GM23338 (cell line): ENCODE measurements around the gene FOXL2. TPM values are rescaled to one million over a fixed set of nuclear protein-coding genes. Genes with fewer than 3 reads are reported as not detected.
"Not testable (repeated sequence)": the region's sequence is repeated elsewhere in the genome, so short reads cannot be mapped to it uniquely, and the experiment has no call there.

Experiments
- ATAC-seq: fragments of 200-7000 bp; cut with Tn5 transposase; 3 replicates; pipeline ENCODE4 v1.9.1; 2020
- DNase-seq: peaks from one replicate; pipeline ENCODE4 v3.0.0-alpha.2; 2015; ENCODE audit warnings: low spot score
- H2AFZ ChIP-seq: fragments of 200-600 bp; sonication (generic); 2 replicates; pipeline ENCODE4 v1.8.0; 2016; ENCODE audit warnings: antibody characterized with exemption, mild to moderate bottlenecking, moderate library complexity
- H3F3A ChIP-seq: fragments of 200-600 bp; sonication (generic); replicated peaks from 2 replicates; pipeline ENCODE4 v1.8.0; 2017; ENCODE audit warnings: antibody characterized with exemption, mixed run types, low read depth
- H3K27ac ChIP-seq: fragments of 200-600 bp; sonication (generic); 2 replicates; pipeline ENCODE4 v1.6.1; 2016; ENCODE audit warnings: low read depth
- H3K27me3 ChIP-seq: fragments of 200-600 bp; sonication (generic); 2 replicates; pipeline ENCODE4 v1.8.0; 2016; ENCODE audit warnings: mild to moderate bottlenecking, mixed run types, moderate library complexity; ENCODE audit not compliant: insufficient read depth
- H3K36me3 ChIP-seq: fragments of 200-600 bp; sonication (generic); 2 replicates; pipeline ENCODE4 v1.8.0; 2016; ENCODE audit warnings: mild to moderate bottlenecking; ENCODE audit not compliant: insufficient read depth
- H3K4me1 ChIP-seq: fragments of 200-600 bp; sonication (generic); 2 replicates; pipeline ENCODE4 v1.8.0; 2016; ENCODE audit warnings: mild to moderate bottlenecking, moderate library complexity; ENCODE audit not compliant: insufficient read depth
- H3K4me2 ChIP-seq: fragments of 200-600 bp; sonication (generic); 2 replicates; pipeline ENCODE4 v1.7.1; 2017; ENCODE audit warnings: mixed run types
- H3K4me3 ChIP-seq: fragments of 200-600 bp; sonication (generic); 2 replicates; pipeline ENCODE4 v1.6.1; 2016; ENCODE audit warnings: mixed run types
- H3K79me2 ChIP-seq: fragments of 200-600 bp; sonication (generic); replicated peaks from 2 replicates; pipeline ENCODE4 v1.8.0; 2017; ENCODE audit warnings: mild to moderate bottlenecking; ENCODE audit not compliant: insufficient read depth
- H3K9me2 ChIP-seq: fragments of 200-600 bp; sonication (generic); 2 replicates; pipeline ENCODE4 v1.8.0; 2017; ENCODE audit not compliant: insufficient read depth
- H4K20me1 ChIP-seq: fragments of 200-600 bp; sonication (generic); replicated peaks from 2 replicates; pipeline ENCODE4 v1.8.0; 2017; ENCODE audit warnings: mild to moderate bottlenecking; ENCODE audit not compliant: insufficient read depth
- H3K27ac Mint-ChIP-seq: 2 replicates; pipeline ENCODE4 v1.8.0; 2020; ENCODE audit warnings: inconsistent platforms, mild to moderate bottlenecking, moderate library complexity, mixed read lengths
- H3K27me3 Mint-ChIP-seq: 3 replicates; pipeline ENCODE4 v1.8.0; 2022; ENCODE audit warnings: low read depth, mild to moderate bottlenecking, moderate library complexity, mixed read lengths, inconsistent platforms; ENCODE audit not compliant: insufficient read depth, poor library complexity
- H3K36me3 Mint-ChIP-seq: 3 replicates; pipeline ENCODE4 v1.8.0; 2021; ENCODE audit warnings: low read depth, mild to moderate bottlenecking, inconsistent platforms, moderate library complexity, mixed read lengths
- H3K4me1 Mint-ChIP-seq: 3 replicates; pipeline ENCODE4 v1.8.0; 2020; ENCODE audit warnings: mild to moderate bottlenecking, inconsistent platforms, mixed read lengths
- H3K4me3 Mint-ChIP-seq: 3 replicates; pipeline ENCODE4 v1.8.0; 2021; ENCODE audit warnings: moderate library complexity, mild to moderate bottlenecking, inconsistent platforms, mixed read lengths
- H3K9me3 Mint-ChIP-seq: 3 replicates; pipeline ENCODE4 v1.8.0; 2020; ENCODE audit warnings: moderate library complexity, mild to moderate bottlenecking, inconsistent platforms, mixed read lengths
- ETS1 ChIP-seq: IDR thresholded peaks from 2 replicates; pipeline ENCODE4 v1.6.1; 2016; ENCODE audit warnings: antibody characterized with exemption
- EZH2 ChIP-seq: fragments of 200-600 bp; sonication (generic); IDR thresholded peaks from one replicate; pipeline ENCODE4 v1.8.0; 2017; ENCODE audit warnings: antibody characterized with exemption, mild to moderate bottlenecking, low read depth; ENCODE audit not compliant: unreplicated experiment
- EZH2phosphoT487 ChIP-seq: fragments of 200-600 bp; sonication (generic); IDR thresholded peaks from one replicate; pipeline ENCODE4 v1.8.1; 2018; ENCODE audit warnings: antibody characterized with exemption; ENCODE audit not compliant: unreplicated experiment
- NANOG ChIP-seq: IDR thresholded peaks from 2 replicates; pipeline ENCODE4 v1.6.1; 2016; ENCODE audit warnings: antibody characterized with exemption, borderline replicate concordance
- STAT1 ChIP-seq: IDR thresholded peaks from one replicate; pipeline ENCODE4 v1.6.1; 2016; ENCODE audit warnings: antibody characterized with exemption; ENCODE audit not compliant: unreplicated experiment
- ZNF114 ChIP-seq: fragments of 250-450 bp; sonication (Bioruptor Pico); IDR thresholded peaks from 2 replicates; pipeline ENCODE4 v1.5.0; 2020; ENCODE audit warnings: mild to moderate bottlenecking, moderate library complexity
- polyA plus RNA-seq: library from polyadenylated mRNA; unstranded; fragments of >200 nt; fragmentation: Nextera tagmentation; extraction: Ambion mirVana; gene quantifications from 2 replicates; pipeline ENCODE4 v1.2.1, GENCODE V29; 2016
- total RNA-seq: library from RNA; depleted of rRNA; stranded (reverse); fragments of >200 nt; shearing (Covaris generic); gene quantifications from 2 replicates; pipeline ENCODE4 v1.2.3, GENCODE V29; 2014
- TF ChIP-seq, protein P1 (sequence below), 2 experiments: fragments of 200-600 bp in 1 of 2; sonication (generic) in 1 of 2; conservative IDR thresholded peaks; 2 replicates each; pipeline versions ENCODE4 v1.5.1 to v1.6.1; 2016 to 2017; ENCODE audit warnings: antibody characterized with exemption in 2 of 2, low read depth in 2 of 2, mild to moderate bottlenecking in 2 of 2, moderate library complexity in 1 of 2
- TF ChIP-seq, protein P2 (sequence below): fragments of 250-450 bp; sonication (Bioruptor Pico); IDR thresholded peaks from 2 replicates; pipeline ENCODE4 v1.5.0; 2020; ENCODE audit warnings: mild to moderate bottlenecking, moderate library complexity

FOXL2 gene
- total and polyA plus RNA-seq, 2 experiments from 2014 or later, result 0.89 to 3.5 TPM

DNA sequence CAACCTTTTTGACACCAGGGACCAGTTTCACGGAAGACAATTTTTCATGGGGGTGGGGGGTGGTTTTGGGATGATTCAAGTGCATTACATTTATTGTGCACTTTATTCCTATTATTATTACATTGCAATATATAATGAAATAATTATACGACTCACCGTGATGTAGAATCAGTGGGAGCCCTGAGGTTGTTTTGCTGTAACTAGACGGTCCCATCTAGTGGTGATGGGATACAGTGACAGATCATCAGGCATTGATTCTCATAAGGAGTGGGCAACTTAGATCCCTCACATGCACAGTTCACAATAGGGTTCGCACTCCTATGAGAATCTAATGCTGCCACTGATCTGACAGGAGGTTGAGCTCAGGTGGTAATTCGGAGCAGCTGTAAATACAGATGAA is 24.5 kb downstream of the FOXL2 start:
- H3K27ac ChIP-seq, H3K27ac Mint-ChIP-seq, DNase-seq, H4K20me1 ChIP-seq, H3K36me3 Mint-ChIP-seq, H3K4me2 ChIP-seq, H3K36me3 ChIP-seq, H3F3A ChIP-seq, H2AFZ ChIP-seq, H3K79me2 ChIP-seq, ATAC-seq, H3K27me3 ChIP-seq, H3K27me3 Mint-ChIP-seq, H3K4me1 ChIP-seq, H3K9me2 ChIP-seq, H3K4me3 ChIP-seq, H3K4me3 Mint-ChIP-seq, H3K9me3 Mint-ChIP-seq, H3K4me1 Mint-ChIP-seq: not testable (repeated sequence)
- TF ChIP-seq, protein P1, sequence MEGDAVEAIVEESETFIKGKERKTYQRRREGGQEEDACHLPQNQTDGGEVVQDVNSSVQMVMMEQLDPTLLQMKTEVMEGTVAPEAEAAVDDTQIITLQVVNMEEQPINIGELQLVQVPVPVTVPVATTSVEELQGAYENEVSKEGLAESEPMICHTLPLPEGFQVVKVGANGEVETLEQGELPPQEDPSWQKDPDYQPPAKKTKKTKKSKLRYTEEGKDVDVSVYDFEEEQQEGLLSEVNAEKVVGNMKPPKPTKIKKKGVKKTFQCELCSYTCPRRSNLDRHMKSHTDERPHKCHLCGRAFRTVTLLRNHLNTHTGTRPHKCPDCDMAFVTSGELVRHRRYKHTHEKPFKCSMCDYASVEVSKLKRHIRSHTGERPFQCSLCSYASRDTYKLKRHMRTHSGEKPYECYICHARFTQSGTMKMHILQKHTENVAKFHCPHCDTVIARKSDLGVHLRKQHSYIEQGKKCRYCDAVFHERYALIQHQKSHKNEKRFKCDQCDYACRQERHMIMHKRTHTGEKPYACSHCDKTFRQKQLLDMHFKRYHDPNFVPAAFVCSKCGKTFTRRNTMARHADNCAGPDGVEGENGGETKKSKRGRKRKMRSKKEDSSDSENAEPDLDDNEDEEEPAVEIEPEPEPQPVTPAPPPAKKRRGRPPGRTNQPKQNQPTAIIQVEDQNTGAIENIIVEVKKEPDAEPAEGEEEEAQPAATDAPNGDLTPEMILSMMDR (conservative IDR thresholded peaks at IDR 0.05; ENCODE audit: low read depth in 2 of 2), result peak; percentile 31 to 57; a peak in 3 of 4 replicates

GRCh38 chr3:138921316-138922292 is 25.3 kb downstream of the FOXL2 start:
- Histone ChIP-seq H3K27ac (no peak overlapping the region), H3K27me3 (0 out of 2 replicates have a peak, but pooled peaks cover 2% of the 10 kb centered on the region), H3K79me2 (no peaks in the 10 kb centered on the region), H3K9me2 (no peaks in the 10 kb centered on the region), H3K4me1 (no peaks in the 10 kb centered on the region), H2AFZ (peak overlapping the region; percentile 63; the same call in 1 of the 2 replicates), H4K20me1 (no peaks in the 10 kb centered on the region), H3K4me2 (no peak overlapping the region), H3K4me3 (no peak overlapping the region), H3K36me3 (no peaks in the 10 kb centered on the region), H3F3A (no peaks in the 10 kb centered on the region)
- H3K4me1 Mint-ChIP-seq, result no peaks in the 10 kb centered on the region
- no peak overlapping the region for H3K27ac Mint-ChIP-seq
- no peak overlapping the region for H3K4me3 Mint-ChIP-seq
- peaks cover 2% of the 10 kb centered on the region for H3K27me3 Mint-ChIP-seq
- no peaks in the 10 kb centered on the region for H3K36me3 Mint-ChIP-seq
- no peak for ATAC-seq
- H3K9me3 Mint-ChIP-seq, result no peaks in the 10 kb centered on the region
- DNase-seq, result no peak
- TF ChIP-seq ETS1, result no peak
- no peak for TF ChIP-seq NANOG
- TF ChIP-seq ZNF114 (CRISPR knock-in tag), result no peak
- no peak for TF ChIP-seq STAT1
- no peak for TF ChIP-seq EZH2phosphoT487
- TF ChIP-seq, protein P1 (conservative IDR thresholded peaks at IDR 0.05; ENCODE audit: low read depth in 2 of 2), result no peak
- no peak for TF ChIP-seq EZH2
- TF ChIP-seq, protein P2, sequence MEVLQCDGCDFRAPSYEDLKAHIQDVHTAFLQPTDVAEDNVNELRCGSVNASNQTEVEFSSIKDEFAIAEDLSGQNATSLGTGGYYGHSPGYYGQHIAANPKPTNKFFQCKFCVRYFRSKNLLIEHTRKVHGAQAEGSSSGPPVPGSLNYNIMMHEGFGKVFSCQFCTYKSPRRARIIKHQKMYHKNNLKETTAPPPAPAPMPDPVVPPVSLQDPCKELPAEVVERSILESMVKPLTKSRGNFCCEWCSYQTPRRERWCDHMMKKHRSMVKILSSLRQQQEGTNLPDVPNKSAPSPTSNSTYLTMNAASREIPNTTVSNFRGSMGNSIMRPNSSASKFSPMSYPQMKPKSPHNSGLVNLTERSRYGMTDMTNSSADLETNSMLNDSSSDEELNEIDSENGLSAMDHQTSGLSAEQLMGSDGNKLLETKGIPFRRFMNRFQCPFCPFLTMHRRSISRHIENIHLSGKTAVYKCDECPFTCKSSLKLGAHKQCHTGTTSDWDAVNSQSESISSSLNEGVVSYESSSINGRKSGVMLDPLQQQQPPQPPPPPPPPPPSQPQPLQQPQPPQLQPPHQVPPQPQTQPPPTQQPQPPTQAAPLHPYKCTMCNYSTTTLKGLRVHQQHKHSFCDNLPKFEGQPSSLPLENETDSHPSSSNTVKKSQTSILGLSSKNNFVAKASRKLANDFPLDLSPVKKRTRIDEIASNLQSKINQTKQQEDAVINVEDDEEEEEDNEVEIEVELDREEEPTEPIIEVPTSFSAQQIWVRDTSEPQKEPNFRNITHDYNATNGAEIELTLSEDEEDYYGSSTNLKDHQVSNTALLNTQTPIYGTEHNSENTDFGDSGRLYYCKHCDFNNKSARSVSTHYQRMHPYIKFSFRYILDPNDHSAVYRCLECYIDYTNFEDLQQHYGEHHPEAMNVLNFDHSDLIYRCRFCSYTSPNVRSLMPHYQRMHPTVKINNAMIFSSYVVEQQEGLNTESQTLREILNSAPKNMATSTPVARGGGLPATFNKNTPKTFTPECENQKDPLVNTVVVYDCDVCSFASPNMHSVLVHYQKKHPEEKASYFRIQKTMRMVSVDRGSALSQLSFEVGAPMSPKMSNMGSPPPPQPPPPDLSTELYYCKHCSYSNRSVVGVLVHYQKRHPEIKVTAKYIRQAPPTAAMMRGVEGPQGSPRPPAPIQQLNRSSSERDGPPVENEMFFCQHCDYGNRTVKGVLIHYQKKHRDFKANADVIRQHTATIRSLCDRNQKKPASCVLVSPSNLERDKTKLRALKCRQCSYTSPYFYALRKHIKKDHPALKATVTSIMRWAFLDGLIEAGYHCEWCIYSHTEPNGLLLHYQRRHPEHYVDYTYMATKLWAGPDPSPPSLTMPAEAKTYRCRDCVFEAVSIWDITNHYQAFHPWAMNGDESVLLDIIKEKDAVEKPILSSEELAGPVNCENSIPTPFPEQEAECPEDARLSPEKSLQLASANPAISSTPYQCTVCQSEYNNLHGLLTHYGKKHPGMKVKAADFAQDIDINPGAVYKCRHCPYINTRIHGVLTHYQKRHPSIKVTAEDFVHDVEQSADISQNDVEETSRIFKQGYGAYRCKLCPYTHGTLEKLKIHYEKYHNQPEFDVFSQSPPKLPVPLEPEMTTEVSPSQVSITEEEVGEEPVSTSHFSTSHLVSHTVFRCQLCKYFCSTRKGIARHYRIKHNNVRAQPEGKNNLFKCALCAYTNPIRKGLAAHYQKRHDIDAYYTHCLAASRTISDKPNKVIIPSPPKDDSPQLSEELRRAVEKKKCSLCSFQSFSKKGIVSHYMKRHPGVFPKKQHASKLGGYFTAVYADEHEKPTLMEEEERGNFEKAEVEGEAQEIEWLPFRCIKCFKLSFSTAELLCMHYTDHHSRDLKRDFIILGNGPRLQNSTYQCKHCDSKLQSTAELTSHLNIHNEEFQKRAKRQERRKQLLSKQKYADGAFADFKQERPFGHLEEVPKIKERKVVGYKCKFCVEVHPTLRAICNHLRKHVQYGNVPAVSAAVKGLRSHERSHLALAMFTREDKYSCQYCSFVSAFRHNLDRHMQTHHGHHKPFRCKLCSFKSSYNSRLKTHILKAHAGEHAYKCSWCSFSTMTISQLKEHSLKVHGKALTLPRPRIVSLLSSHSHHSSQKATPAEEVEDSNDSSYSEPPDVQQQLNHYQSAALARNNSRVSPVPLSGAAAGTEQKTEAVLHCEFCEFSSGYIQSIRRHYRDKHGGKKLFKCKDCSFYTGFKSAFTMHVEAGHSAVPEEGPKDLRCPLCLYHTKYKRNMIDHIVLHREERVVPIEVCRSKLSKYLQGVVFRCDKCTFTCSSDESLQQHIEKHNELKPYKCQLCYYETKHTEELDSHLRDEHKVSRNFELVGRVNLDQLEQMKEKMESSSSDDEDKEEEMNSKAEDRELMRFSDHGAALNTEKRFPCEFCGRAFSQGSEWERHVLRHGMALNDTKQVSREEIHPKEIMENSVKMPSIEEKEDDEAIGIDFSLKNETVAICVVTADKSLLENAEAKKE (CRISPR knock-in tag), result no peak
